ENCODE data around the gene SCAP.
A peak's percentile ranks its signal among the peaks of the same experiment; 100 is the strongest.

SCAP gene

DNA sequence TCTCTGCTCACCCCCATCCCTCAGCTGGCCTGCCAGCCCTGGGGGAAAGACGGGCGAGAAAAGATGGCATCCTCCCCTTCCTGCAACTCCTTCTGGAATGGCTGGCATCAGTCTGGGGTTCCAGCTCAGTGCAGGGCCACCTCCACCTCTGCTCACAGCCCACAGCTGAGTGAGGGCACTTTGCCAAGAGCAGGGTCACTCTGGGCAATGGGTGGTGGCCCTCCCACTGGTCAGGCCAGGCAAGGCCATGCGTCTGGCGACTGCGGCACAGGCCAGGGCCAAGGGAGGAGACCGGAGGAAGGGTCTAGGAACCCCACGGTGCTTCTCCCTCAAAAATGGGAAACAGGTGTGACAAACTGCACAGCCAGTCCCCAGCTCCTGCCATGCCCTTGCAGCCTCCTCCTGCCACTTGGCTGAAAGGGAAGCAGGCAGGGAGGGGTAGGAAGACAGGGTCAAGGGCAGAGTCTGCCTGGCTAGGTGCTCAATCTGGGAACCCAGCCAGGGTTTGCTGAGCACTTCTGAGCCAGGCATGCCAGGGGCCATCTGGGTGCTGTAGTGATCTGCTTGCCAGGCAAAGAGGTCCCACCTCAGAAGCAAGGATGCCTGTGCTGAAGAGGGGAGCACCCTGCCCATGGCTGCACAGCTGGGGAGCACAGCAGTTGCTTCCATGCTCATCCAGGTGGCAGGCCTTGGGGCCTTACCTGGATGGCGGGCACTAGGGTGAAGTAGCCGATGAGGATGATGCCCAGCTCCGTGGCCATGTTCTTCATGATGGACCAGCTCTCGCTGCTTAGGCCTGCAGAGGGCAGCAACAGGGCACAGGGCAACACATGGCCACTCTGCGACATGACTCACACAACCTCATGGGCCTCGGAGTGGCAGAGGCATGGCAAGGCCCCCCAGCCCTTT, 53.7 kb downstream of the SCAP start:
- Histone ChIP-seq H3K27me3 (ENCODE audit: insufficient read depth, low read depth, severe bottlenecking) (no peaks in the 10 kb centered on the region), H3K36me3 (peaks cover 60% of the 10 kb centered on the region), H3K27ac (peak overlapping the region; percentile 77), H3K4me3 (ENCODE audit: low read depth, low read length) (no peak overlapping the region), H3K9me3 (ENCODE audit: severe bottlenecking) (no peaks in the 10 kb centered on the region)
- TF ChIP-seq, protein P1, sequence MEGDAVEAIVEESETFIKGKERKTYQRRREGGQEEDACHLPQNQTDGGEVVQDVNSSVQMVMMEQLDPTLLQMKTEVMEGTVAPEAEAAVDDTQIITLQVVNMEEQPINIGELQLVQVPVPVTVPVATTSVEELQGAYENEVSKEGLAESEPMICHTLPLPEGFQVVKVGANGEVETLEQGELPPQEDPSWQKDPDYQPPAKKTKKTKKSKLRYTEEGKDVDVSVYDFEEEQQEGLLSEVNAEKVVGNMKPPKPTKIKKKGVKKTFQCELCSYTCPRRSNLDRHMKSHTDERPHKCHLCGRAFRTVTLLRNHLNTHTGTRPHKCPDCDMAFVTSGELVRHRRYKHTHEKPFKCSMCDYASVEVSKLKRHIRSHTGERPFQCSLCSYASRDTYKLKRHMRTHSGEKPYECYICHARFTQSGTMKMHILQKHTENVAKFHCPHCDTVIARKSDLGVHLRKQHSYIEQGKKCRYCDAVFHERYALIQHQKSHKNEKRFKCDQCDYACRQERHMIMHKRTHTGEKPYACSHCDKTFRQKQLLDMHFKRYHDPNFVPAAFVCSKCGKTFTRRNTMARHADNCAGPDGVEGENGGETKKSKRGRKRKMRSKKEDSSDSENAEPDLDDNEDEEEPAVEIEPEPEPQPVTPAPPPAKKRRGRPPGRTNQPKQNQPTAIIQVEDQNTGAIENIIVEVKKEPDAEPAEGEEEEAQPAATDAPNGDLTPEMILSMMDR (IDR thresholded peaks at IDR 0.05; ENCODE audit: low read depth, low read length) = peak; percentile 53
- DNase-seq = no peak

DNA sequence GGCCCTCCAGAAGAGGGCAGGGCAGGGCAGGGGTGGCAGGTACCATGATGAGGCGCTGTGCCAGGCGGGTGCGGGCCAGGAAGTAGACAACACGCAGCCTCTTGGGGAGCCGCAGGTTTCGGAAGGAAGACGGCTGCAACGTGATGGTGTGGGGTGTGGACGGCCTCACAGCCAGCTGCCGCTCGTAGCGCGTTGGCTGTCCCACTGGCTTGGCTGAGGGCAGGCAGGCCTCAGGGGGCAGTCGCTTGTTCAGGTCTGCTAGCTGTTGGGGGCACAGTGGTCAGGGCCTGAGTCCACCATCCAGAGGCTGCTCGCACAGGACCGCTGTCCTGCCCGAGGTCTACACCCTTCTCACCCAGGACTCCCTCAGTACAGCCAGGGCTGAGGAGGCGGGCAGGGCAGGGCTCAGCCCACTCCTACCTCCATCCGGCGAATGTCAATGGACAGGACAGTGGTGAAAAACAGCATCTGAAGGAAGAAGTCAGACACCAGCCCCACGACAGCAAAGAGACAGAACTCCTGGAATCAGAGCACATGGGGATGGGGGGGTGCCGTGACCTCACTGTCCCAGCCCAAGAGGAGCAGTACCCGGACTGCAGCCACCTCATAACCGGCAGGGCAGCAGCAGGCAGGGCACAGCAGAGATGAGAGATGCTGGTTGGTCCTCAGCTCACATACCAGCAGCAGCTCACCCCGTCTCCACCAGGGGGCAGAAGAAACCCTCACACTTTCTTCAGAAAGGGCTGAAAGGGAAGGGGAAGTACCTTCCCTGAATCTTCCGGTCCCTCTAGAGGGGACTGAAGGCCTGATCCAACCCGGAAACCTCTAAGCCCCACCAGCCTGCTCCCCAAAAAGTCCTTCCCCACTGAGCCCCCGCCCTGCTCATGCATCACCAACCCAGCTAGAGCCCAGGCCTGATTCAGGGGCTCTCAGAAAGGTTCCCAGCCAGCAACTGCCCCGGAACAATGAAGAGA, 54.9 kb downstream of the SCAP start:
- Histone ChIP-seq H3K4me3 (ENCODE audit: low read depth, low read length) (no peak overlapping the region), H3K27me3 (ENCODE audit: insufficient read depth, low read depth, severe bottlenecking) (no peaks in the 10 kb centered on the region), H3K9me3 (ENCODE audit: severe bottlenecking) (no peaks in the 10 kb centered on the region), H3K27ac (peak overlapping the region; percentile 77), H3K36me3 (peaks cover 63% of the 10 kb centered on the region)
- DNase-seq = peak; percentile 90
- TF ChIP-seq, protein P1 (IDR thresholded peaks at IDR 0.05; ENCODE audit: low read depth, low read length) = peak; percentile 97

DNA sequence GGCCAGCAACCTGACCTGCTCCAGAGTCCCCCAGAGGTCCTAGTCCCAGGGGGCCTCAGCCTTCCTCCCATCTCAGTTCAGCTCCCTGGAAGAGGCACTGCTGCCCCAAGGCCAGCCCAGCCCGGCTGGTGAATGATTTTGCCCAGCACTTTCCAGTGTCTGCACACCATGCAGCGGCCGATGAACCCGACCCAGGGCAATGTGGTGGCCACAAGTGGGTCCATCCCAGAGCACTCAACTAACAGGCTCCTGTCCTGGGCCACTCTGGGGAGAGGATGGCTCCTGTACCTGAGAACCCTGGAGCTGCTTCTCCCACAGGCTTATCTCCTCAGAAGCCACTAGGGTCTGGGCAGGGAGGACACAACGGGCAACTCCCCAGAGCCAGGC, 55.7 kb downstream of the SCAP start:
- H3K36me3 ChIP-seq = peaks cover 67% of the 10 kb centered on the region
- no peaks in the 10 kb centered on the region for H3K27me3 ChIP-seq (ENCODE audit: insufficient read depth, low read depth, severe bottlenecking)
- no peak for DNase-seq
- no peaks in the 10 kb centered on the region for H3K9me3 ChIP-seq (ENCODE audit: severe bottlenecking)
- TF ChIP-seq, protein P1 (IDR thresholded peaks at IDR 0.05; ENCODE audit: low read depth, low read length) = no peak
- no peak overlapping the region for H3K4me3 ChIP-seq (ENCODE audit: low read depth, low read length)
- H3K27ac ChIP-seq = no peak overlapping the region

DNA sequence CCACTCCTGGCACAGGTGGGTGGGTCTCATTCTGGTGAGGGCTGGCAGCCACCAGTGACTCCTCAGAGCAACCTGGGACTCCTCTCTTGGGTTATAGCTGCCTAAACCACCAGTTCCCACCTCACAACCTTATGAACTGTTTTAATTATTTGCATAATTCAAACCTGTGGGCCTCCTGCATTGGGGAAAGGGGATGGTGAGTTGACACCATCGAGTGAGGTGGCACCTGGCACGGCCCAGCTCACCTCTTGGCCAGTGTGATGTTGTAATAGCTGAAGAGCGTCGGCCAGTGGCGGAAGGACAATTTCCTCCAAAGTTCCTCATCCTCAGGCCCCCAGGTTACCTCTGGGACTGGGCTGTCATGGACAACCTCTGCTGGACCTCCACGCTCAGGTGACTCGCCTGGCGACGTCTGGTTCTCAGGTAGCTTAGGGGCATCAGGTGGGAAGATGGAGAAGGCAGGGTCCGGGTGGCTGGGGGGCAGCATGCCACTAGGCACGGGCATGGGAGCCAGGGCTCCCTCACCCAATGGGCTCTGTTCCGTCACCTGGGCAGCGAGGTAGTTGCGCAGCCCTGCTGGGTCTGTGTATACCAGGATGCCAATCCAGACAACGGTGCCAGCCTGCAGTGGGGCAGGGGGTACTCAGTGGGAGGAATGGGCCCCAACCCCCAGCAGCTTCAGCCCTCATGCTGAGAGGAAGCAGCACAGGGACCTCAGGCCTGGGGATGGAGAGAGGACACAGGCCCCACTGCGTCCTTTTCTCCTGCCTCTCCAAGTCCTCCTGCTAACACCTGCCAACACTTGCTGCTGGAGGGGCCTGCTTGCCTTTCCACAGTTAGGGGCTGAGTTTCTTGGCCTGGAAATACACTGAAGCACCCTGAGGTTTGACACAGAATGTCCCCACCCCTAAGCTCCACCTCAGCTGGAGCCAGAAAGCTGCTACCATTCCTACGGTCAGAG, 56.4 kb downstream of the SCAP start:
- no peaks in the 10 kb centered on the region for H3K9me3 ChIP-seq (ENCODE audit: severe bottlenecking)
- H3K27me3 ChIP-seq (ENCODE audit: insufficient read depth, low read depth, severe bottlenecking) = no peaks in the 10 kb centered on the region
- H3K27ac ChIP-seq = no peak overlapping the region
- H3K36me3 ChIP-seq = peaks cover 73% of the 10 kb centered on the region
- no peak for DNase-seq
- H3K4me3 ChIP-seq (ENCODE audit: low read depth, low read length) = no peak overlapping the region
- TF ChIP-seq, protein P1 (IDR thresholded peaks at IDR 0.05; ENCODE audit: low read depth, low read length) = no peak

All from WERI-Rb-1 (cell line).